GM20000 (cell line): Measurements from ENCODE around the gene STAMBPL1.

Experiments
- DNase-seq: peaks from one replicate; pipeline ENCODE4 v3.0.0; 2012; ENCODE audit warnings: low spot score
- TF ChIP-seq, protein P1 (sequence below): IDR thresholded peaks from 2 replicates; pipeline ENCODE4 v1.5.1; 2012; ENCODE audit warnings: mild to moderate bottlenecking, control low read depth; ENCODE audit errors: extremely low read depth, missing control alignments

Gene STAMBPL1

GRCh38 chr10:88895250-88895649, 15.2 kb downstream of the STAMBPL1 start:
- no peak for DNase-seq
- TF ChIP-seq, protein P1, sequence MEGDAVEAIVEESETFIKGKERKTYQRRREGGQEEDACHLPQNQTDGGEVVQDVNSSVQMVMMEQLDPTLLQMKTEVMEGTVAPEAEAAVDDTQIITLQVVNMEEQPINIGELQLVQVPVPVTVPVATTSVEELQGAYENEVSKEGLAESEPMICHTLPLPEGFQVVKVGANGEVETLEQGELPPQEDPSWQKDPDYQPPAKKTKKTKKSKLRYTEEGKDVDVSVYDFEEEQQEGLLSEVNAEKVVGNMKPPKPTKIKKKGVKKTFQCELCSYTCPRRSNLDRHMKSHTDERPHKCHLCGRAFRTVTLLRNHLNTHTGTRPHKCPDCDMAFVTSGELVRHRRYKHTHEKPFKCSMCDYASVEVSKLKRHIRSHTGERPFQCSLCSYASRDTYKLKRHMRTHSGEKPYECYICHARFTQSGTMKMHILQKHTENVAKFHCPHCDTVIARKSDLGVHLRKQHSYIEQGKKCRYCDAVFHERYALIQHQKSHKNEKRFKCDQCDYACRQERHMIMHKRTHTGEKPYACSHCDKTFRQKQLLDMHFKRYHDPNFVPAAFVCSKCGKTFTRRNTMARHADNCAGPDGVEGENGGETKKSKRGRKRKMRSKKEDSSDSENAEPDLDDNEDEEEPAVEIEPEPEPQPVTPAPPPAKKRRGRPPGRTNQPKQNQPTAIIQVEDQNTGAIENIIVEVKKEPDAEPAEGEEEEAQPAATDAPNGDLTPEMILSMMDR: no peak

GRCh38 chr10:88896372-88896993, 16.4 kb downstream of the STAMBPL1 start:
- TF ChIP-seq, protein P1: no peak
- DNase-seq: no peak

DNA sequence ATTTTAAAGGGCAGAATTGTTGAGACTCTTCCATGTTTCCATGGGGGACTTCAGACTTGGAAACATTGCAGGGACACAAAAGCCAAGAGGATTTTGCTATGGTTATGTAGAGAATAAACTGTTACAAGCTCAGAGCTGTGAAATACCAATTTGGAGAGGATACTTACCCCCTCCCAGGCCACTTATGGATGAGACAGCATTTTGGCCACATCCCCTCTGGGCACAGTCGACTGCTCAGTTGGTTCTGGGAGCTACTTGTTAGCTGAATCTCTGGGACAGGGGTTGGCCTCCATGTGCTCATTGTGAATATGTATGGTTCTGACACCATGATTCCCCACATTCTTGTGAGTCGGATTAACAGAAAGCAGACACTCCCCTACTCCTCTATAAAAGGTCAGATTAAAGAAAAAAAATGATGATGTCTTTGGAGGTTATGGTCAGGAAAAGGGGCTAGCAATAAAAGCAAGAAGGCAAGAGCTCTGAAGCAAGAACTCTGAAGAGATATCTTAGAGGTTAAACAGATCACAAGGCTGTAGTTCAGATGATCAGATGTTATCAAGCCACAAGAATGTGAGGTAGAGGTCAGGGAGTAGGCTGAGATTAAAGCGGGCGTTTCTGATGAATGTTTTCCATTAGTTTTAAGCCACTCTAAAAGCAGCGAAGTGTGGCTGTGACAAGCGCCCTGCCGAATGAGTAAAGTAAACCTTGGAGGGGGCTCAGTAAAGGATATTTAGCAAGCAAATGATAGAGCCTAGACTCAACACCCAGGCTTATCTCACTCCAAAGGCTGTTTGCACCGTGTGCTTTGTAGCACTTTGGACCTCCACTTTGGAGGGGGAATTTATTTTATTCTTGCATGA, 17.2 kb downstream of the STAMBPL1 start:
- no peak for DNase-seq
- TF ChIP-seq, protein P1: no peak

- DNase-seq: no peak
- TF ChIP-seq, protein P1: no peak
Measured at GRCh38 chr10:88898727-88899126, 18.7 kb downstream of the STAMBPL1 start.

DNA sequence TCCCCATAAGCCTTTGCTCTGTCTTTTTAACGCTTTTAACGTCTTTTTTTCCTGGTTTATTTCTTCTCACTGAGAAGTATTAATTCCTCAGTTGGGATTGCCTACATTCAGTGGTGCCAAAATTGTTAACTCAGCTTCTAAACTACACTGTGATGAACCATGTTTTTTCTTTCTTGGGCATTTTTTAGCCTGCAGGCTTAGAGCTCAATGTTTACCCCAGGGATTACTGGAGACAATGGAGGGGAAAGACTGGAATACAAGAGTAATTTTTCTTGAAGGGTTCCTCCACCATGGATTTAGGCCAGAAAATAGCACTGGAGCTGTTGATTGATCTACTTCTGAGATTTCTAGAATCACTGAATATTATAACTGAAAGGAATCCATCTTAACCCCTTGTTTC, 19.8 kb downstream of the STAMBPL1 start:
- no peak for DNase-seq

GRCh38 chr10:88901206-88901983, 21.4 kb downstream of the STAMBPL1 start:
- DNase-seq: peak; percentile 46
- TF ChIP-seq, protein P1: no peak

More for the DNA sequence above, 19.8 kb downstream of the STAMBPL1 start:
- TF ChIP-seq, protein P1: no peak
